ENCODE measurements around the gene SHANK2.

SHANK2 gene

DNA sequence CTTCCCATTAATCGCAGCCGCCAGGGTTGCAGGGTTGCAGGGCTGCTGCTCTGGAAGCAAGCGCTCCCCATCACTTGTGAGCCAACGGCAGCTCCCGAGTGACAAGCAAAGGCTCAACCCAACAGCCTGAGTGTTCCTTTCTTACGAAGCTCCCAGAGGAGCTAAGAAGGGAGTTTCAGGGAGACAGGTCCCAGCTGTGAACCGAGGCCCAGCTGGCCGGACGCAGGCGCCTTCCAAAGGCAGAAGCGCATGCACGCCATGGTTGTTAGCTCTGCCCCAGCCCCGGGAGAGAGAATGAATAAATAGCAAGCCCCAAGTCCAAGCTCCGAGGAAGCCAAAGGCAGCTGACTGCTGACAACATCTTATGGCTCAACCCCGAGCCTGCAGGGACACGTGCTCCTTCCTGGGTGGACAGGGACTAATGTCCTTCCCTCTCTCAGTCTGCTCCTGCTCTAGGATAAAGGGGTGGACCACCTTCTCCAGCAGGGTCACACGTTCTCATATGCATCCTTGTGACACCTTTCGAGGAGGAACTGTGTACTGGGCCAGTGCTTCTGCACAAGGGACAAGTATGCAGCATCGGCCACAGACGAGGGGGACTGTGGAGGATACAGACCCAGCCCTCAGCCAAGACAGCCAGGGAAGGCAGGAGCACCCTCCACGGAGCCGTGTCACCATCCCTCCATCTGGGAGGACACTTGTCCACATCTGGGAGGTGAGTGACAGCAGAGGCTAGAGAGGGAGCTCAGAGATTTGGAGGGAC is 29.9 kb downstream of the SHANK2 start:
- DNase-seq (ENCODE audit: low spot score), result no peak

DNA sequence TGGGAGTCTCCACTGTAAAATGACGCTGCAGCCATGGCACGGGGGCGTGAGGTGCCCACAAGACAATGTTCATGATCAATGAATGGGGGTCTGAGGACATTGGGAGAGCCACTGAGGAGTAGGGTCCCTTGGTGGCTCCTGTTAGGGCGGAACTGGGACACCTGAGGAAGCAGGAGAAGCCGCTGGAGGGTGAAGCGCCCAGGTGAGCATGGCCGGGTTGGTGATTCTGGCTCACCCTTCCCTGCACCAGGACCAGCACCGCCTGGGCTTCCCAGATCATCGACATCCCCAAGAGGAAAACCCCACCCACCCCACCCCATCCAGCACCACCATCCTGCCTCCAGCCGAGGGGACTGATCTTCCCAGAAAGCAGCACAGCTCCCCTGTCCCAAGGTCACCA is 30.6 kb downstream of the SHANK2 start:
- DNase-seq (ENCODE audit: low spot score), result no peak

DNA sequence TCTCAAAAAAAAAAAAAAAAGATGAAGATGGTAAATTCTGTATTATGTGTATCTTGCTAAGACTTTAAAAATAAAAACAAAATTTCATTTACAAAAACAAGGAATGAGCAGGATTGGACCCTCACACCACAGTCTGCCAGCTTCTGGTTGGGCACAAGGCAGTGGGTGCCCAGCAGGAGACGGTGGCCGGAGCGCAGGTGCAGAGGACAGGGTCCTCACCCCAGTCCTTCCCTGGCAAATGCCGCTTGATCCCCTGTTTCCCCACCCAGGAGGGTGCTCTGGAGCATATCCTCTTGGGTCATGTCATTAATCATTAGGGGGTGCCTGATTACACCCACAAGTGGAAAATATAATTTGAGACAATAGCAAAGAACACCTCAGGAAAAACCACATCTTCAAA is 31.2 kb downstream of the SHANK2 start:
- DNase-seq (ENCODE audit: low spot score), result no peak

DNA sequence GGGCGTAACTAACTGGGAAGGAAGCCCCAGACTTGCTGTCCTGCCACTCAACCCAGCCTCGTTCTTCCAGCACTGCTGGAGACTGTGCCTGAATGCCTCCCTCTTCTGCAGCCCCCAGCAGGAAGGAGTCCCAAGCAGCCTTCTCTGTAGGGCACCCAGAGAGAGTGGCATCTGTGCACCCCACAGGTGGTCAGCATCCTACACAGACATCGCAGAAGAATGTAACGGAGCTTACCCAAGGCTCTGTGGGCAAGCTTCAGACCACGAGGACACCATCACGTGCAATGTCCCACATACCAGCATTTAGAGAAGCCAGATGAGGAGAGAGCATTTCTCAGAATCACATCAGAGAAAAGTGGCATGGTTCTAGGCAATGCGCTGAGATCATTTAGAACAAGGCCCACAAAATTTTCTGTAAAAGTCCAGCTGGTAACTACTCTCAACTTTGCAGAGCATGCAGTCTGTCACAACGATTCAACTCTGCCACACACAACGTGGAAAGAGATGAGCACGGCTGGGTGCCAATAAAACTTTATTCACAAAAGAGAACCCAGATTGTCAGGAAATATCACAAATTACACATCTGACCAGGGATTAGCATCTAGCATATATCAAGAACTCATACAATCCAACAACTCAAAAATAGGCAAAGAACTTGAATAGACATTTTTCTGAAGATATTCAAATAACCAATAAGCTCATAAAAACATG is 33.4 kb downstream of the SHANK2 start:
- DNase-seq (ENCODE audit: low spot score), result no peak

DNA sequence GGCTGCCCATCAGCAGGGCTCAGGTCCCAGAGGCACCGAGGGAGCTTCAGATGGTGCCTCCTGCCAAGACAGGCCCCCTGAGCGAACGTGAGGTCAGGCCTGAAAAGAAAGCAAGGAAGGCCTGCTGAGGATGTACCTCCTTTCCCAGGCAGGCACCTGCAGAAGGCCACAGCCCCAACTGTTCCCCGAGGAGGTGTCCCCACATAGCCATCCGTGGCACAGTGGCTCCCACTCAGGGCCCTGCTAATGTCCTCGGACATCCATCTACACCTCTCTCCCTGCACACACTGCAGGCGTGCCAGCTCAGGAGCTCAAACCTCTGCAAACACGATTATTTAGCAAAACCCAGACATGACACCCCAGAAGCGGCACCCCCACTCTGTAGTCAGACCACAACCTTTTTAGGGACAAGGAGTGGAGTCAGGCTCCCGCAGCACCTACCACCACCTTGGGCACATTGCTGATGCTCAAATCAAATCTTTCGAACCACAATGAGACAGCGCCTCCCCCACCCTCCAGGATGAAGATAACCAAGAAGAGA is 36.9 kb downstream of the SHANK2 start:
- DNase-seq (ENCODE audit: low spot score), result no peak

DNA sequence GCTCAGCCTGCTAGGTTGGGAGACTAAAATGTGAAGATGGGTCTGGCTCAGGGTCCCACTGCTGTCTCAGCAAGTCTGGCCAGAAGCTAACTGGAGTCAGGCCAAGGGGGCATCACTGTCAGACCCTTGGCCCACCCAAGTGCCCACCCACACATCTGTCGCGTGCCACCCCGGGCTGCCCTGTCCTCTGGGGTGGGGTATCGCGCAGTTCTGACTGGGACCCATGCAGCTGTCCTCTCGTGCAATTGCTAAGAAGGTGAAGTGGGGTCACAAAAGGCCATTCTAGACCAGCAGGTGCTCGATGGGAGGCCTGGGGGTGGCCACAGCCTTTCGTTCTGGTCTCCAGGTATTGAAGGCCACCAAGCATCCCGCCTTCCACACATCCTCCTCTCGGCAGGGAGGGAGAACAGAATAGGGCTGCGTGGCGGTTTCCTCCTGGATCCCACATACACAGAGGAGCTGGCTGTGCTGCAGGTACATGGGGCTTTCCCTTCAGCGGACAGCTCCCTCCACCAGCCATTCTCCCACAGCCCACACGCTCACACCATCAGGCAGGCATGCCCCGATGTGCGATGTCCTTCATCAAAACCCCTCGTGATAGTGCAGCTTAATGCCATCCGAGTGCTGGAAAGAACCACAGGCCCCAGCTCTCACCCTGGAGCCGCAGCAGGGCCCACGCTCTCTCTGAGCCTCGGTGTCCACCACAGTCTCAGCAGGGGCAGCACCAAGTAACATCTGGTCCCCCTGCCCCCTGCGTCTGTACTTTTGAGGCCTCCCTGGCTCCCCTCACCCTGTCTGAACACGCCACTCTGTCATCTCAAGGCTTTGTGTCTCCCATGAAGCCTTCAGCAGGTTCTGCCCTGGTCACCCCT is 37.6 kb downstream of the SHANK2 start:
- DNase-seq (ENCODE audit: low spot score), result no peak

DNA sequence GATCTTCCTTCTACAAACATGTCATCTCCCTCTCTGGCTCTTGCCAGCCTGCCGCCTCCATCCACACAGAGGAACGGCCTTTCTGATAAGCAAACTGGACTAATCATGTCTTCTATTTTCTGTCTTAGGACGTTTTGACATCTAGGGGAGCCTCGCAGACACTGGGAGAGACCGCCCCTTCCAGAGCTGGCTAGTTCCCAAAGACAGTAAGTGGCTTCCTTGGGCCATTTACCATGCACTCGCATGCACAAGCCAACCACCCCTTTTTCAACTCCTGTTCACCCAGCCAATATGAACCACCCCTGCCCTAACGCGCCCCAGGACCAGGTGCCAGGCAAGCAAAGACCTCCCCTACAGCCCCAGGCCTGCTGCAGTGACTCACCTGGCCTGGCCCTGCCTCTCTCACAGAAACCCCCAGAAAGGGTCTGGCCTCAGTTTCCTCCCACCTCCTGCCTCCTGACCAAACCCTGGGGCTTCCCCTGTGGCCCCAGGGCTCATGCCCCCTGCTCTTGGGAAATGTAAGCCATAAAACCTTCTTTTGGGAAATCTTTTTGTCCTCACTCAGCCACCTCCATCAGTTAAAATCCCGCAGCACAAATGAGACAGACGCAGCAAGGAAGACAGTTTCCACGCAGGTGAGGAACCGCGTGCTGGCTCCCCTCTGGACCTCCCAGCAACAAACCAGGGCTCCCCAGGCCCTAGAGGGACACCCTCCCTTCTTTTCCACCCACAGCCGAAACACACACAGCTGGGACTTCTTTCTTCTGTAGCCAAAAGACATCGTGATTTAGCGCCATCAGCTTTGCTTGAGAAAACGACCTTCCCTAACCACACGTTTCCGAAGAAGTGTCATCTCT is 38.5 kb downstream of the SHANK2 start:
- no peak for DNase-seq (ENCODE audit: low spot score)

DNA sequence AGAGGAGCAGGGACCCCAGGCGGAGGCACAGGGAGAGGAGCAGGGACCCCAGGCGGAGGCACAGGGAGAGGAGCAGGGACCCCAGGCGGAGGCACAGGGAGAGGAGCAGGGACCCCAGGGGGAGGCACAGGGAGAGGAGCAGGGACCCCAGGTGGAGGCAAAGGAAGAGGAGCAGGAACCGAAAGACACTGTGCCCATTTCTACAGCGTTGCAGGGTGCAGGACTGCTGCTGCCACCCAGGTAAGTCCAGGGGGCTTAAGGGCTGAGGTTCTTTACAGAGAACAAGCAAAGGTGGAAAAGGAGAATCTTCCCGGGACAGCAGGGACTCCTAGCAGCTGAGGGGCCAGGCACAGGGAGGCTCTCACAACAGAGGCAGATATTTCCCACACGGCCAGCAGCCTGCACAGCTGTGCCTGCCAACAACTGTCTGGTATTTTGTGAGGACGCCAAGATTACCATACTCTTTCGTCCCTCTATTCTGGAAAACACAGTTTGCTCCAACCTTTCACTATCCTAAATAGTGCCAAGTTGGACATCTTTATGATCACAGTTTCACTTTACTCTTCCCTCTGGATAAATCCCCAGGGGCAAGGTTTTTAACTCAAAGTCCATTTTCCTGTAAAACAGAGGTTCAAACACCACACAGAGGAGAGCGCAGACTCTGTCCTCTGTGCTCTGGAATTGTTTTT is 39.4 kb downstream of the SHANK2 start:
- DNase-seq (ENCODE audit: low spot score), result peak; percentile 63

DNA sequence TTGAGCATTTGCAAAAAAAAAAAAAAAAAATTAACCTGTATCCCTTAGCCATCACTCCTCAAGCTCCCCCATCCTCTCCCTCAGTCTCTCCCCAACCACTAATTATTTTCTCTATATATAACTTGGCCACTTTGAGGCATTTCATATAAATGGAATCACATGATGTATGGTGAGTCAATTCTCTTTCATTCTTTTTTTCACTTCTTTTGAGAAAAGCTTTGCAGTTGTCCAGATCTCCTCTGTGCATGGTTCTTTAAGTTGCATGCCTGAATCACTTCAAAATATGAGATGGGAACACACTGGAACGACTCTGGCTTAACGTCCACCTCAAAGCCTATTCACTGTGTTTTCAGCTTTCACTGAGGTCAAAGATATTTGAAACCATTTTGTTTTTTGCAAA is 40.7 kb downstream of the SHANK2 start:
- DNase-seq (ENCODE audit: low spot score), result no peak

DNA sequence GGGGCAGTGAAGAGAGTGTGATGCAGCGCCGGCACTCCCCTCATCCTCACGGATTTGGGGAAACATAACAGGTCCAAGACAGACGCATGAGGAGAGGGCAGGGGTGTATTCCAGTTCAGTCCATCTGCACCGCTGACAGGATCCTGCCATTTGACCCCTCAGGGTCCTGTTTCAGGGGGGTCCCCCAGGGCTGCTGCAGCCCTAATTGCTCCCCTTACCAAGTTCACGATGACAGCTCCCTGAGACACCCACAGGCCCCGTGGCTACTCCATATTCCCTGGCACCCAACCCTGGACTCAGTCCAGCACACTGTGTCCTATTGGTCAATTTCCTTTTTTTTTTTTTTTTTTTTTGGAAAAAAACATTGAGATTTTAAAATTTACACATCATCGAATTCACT is 41.5 kb downstream of the SHANK2 start:
- DNase-seq (ENCODE audit: low spot score), result no peak

DNA sequence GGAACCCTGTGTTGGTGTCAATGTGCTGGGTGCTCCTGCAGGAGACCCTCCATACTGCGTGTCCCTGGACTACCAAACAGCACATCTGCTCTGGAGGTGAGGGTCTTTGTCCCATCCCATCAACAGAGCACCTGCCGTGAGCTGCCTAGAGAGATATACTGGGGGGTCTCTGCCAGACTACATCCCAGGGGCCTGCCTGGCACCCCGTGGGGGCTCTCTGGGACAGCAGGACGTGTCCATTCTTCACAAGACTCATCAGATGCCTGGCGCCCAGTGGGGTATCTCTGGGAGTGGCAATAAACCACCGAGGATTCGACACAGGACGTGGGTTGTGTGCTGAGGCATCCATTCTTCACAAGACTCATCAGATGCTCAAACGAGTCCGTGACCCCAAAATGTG is 42.7 kb downstream of the SHANK2 start:
- DNase-seq (ENCODE audit: low spot score), result no peak

DNA sequence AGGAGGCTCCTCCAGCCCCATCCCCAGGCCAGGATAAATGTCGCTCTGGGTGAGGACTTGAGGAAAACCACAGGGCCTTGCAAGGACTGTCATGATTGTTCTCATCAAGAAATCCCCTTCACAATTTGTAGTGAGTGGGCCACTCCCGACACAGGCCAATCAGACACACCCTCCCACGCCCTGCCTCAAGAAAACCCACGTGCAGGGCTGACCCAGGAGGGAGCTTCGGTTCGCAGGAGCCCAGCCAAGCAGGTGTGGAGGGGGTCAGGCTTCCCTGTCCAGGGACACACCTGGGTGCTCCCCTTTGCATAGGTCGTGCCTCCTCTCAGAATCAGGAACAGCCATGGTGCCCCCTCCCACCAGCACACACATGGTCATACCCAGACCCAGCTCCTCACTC is 43.2 kb downstream of the SHANK2 start:
- no peak for DNase-seq (ENCODE audit: low spot score)

DNA sequence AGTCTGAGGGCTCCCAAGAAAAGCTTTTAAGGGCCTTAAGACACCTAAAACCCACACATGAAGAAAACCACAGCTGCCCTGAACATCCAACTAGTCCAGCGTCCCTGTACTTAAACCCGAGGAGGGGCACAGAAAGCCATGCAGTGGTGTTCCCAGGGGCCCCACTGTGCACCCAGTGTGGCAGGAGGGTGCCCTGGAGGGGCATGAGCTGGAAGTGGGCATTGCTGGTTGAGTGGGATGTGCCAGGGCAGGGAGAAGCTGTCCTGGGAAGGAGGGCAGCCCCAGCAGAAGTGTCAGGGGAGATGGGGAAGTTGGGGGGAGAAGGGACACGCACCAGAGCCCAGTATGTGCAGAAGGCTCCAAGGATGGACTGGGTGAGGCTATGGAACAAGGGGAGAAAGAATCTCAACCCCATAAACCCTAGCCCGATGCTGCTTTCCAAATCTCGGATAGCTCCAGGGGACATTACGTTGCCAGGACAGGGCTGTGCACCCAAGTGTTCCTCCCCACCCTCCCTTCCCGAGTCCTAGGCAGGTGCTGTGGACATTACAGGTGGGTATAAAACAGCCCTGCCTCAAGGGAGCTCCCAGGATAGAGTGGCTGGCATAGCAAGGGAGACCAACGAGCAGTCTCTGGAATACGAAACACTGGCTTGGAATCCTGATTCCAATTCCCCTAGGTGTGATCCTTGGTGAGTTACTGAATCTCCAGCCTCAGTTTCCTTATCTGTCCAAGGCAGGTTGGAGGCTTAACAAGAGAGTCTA is 44.2 kb downstream of the SHANK2 start:
- no peak for DNase-seq (ENCODE audit: low spot score)

DNA sequence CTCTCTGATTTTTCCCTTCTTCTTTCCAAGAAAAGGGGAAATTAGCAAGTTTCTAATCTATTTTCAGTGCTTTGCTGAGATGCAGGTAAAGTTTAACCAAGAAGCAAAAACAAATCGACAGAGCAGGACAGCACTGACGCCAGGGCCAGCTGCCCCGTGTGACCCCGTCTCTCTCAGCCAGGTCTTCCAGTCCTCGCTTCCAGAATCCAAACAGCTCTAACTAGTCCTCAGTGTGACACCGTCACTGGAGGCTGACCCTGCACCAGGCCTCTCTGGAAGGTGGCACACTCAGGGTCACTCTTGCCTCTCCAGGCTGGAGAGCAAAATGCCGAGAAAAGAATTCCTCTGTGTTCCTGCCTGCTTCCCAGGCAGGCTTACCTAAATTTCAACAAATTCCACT is 44.8 kb downstream of the SHANK2 start:
- DNase-seq (ENCODE audit: low spot score), result no peak

DNA sequence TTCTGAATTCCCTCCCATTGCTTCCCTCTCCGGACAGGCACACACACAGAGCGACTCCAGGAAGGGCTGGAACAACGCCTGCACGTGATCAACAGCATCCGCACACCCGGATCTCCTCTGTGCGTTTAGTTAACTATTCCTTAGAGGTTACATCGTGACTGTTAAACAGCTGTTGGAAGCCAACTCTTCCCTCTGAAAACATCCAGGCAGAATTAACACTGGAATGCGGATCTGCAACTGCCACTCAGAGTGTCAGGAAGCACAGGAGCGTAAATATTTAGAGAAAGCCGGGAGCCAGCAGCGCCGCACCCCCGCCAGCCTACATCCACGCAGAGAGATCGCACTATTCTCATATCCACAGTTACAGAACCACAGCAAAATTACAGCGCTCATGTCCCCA is 46.2 kb downstream of the SHANK2 start:
- DNase-seq (ENCODE audit: low spot score), result no peak

DNA sequence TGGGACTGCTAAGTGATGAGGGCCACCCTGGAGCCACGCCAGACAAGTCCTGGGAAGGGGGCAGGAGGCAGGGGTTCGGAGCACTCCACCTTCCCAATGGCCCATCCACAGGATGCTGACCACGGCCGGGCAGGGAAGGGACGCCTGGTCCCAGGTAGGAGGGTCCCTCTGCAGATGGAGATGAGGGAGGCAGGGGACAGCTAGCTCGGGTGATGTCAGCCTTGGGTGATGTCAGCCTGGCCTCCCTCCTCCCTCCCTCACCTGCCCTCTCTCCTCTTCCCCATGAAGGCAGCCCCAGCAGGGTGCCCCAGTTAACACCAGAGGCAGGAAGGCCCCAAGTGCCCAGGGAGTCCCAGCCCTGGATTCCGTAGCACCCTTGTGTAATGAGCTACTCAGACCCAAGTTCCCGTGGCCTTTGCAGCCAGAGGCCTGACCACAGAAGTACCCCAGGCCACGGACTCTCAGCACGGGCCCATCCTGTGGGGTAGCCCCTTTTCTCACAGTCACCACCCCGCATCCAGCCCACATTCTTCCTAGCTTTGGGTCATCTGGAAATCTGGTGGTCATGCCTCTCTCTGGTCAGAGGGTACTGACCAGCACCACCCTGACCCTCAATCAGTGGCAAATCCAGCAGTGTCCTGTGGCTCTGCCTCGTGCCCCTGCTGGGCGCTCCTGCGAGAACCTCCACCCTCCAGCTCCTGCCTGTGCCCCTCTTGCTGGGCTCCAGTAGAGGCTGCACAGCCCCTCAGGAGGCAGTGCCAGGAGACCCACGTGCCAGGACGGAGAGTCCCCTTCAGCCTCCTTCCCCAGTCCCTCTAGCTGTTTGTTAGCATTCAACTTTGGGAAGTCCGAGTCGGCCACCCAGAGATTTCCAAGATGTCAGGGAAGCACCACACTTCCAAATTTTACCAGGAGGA is 47.4 kb downstream of the SHANK2 start:
- DNase-seq (ENCODE audit: low spot score), result no peak

DNA sequence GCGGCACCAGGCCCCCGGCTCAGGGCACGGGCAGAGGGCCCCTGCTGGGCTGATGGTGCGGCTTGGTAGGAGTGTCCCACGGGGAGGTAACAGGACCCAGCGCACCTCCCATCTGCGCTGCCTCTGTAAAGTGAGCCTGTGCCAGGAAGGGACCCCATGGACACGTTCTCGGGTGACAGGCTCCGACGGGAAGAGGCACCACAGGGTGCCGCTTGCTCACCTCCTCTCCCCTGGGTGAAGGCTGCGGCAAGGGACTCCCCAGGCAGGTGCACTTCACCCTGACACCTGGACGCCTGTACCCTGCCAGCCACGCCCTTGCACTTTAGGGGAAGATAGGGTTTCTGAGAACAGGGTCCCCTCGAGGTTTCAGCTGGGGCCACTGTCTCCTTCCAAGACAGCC is 48.1 kb downstream of the SHANK2 start:
- DNase-seq (ENCODE audit: low spot score), result no peak

DNA sequence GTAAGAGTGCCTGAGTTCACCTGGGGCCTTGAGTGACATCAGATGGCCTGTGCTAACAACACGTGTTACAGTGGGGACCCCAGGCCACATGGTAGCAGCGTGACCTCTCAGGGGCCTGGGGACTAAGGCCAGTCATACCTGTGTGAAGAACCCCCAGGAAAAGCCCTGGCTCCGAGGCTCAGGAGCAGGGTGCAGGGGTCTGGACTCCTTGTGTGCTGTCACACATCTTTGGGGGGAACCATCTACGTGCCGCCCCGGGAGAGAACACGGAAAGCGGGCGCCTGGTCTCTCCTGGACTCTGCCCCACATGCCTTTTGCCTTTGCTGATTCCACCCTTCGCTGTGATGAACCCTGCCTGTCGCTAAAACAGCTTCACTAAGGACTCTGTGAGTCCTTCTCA is 48.7 kb downstream of the SHANK2 start:
- DNase-seq (ENCODE audit: low spot score), result no peak

DNA sequence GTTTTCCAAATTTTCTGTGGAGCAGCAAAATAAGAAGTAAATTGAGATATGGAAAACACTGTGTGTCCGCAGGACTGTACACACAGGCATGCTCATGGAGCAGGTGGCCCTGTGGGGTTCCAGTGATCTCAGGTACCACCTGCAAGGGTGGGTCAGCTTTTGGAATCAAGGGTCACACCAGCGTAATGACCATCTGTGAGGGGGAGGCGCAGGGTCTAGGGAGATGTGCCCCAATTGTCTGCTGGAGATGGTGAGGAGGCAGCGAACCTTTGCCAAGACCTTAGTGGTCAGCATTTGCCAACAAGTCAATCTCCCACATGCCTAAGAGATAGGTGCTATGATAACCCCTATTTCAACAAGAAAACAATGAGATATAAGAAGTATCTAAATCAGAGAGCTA is 49.4 kb downstream of the SHANK2 start:
- DNase-seq (ENCODE audit: low spot score), result no peak
